ENCODE results near the gene SLC25A24.

SLC25A24 gene

DNA sequence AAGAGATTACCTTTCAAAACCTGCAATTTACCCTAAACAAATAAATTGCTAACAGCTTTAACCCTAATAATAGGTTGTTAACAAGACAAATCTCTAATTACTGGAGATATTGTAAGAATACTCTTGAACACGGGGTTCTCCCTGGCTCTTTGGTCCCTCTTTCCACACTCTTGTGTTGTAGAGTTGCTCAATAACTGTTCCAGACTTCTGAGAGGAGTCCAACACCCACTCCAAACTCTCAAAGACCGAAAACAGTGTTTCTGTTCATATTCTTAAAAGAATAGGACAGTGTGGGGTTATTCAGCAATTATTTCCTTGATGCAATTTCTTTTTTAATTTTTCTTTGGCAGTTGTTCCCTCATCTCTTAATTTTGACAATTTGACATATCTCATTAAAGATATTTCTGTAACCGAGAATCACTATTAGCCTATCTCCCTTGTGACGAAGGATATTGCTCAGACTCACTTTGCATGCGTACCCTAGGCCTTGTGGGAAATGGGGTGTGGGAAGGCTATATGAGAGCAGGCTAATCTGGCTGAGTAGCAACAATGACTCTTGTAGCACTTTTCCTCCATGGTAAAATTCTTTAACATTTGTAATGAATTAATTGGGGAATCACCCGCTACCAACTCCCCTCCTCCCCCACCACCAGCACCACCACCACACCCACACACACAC, 90.7 kb downstream of the SLC25A24 start:
- in situ Hi-C loops (cut with MboI; ENCODE audit: low sequenced_read_pairs) = no loop called here

DNA sequence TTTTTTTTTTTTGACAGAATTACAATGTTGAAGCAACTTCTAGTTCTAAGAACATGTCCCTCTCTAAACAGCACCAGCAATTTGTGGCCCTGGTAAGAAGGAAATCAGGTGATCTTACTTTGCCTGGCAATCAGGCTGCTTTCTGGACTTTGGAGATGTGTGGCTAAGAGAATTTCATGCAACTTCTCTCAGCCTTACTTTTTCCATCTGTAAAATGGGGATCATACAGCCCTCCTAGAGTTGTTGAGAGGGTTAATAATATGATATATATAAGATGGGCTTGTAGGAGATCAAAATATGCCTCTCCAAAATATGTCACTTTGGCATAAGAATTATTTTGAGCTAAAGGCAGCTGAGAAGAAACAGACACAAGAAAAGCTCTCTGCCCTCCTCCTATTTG, 92.0 kb downstream of the SLC25A24 start:
- in situ Hi-C loops (cut with MboI; ENCODE audit: low sequenced_read_pairs) = no loop called here

DNA sequence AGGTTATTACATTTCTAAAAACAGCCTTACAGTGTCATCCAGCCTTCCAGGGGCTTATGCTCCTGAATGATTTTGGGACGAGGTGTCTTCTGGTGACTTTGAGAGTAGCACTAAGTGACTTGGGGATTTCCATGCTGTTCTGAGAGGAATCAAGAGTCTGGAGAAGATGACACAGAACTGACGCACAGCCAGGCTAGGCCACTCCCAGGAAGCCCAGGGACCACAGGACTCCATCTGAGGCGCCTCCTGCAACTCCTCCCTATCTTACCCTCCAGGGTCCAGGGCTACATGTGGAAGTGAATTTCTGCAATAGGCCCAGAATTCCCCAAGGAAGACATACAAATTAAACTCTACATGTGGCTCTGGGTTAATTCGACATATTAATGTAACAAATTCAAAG, 92.5 kb downstream of the SLC25A24 start:
- in situ Hi-C loops (cut with MboI; ENCODE audit: low sequenced_read_pairs) = no loop called here

DNA sequence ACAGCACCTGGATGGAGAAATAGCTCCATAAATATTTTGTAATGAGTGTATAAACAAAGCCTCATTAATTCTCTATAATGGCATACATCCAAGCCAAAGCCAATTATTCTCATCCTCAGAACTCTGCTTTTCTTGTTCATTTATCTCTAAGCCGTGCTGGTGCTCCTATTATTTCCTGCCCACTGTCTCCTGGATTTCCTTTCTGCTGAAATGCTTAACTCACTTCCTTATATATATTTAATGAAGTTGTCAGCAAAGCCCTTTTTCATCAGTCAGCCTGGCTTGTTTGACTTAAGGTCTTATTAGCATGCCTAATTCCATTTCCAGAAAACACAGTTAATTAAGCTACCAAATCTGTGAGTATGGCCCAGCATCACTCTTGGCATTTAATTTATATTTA, 93.4 kb downstream of the SLC25A24 start:
- in situ Hi-C loops (cut with MboI; ENCODE audit: low sequenced_read_pairs) = no loop called here

DNA sequence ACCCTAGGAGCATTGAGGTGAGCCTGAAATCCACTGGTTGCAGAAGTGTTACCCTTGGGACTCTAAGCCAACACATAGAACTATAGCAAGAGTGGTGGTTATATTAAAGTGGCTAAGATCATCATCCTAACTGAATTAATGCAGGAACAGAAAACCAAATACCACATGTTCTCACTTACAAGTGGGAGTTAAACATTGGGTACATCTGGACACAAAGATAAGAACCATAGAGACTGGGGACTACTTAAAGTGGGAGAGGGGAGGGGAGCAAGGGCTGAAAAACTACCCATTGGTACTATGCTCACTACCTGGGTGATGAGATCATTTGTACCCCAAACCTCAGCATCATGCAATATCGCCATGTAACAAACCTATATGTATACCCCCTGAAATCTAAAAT, 100.0 kb downstream of the SLC25A24 start:
- in situ Hi-C loops (cut with MboI; ENCODE audit: low sequenced_read_pairs) = no loop called here

DNA sequence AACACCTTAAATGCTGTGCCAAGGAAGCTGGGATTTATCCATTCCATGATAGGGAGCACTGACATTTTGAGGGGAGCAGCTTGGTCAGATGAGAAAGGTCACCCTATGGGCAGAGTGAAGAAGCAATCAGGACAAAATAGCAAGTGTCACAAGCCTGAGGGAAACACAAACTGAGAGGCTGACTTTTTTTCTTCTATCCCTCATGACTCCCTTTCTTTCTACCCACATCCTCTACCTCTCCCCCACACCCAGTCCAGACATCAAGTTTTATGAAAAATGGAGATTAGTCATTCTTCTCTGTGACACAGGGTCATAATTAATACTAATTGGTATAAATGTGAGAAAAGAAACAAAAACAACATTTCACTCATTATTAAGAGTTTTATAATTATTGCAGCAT, 103.1 kb downstream of the SLC25A24 start:
- in situ Hi-C loops (cut with MboI; ENCODE audit: low sequenced_read_pairs) = no loop called here

DNA sequence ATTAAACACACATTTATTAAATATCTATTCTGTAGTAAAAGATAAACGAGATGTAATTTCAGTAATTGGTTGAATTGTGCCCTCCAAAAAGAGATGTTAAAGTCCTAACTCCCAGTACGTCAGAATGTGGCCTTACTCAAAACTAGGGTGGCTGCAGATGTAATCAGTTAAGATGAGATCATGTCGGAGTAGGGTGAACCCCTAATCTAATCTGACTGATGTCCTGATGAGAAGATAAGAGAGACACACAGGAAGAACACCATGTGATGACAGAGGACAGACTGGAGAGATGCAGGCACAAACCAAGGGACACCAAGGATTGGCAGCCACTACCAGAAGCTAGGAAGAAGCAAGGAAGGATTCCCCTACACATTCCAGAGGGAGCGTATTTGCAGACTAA, 104.1 kb downstream of the SLC25A24 start:
- in situ Hi-C loops (cut with MboI; ENCODE audit: low sequenced_read_pairs) = no loop called here

DNA sequence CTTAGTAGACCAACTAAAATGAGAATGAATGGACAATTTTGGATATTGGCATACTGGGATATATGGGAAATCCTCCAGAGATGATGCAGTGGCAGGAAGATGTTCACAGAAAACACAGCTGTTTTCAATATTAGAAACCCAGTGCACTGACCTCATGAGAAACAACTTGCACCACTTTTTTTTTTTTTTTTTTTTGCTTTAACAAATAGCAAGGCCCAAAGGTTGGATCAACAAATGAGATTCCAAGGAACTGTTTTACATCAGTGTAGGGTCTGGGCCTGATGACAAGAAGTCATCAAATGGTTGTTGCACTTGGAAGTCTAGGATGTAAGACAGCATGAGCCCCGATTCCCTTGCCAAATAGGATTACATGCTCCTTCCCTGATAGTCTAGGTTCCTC, 110.7 kb downstream of the SLC25A24 start:
- in situ Hi-C loops (cut with MboI; ENCODE audit: low sequenced_read_pairs) = no loop called here

DNA sequence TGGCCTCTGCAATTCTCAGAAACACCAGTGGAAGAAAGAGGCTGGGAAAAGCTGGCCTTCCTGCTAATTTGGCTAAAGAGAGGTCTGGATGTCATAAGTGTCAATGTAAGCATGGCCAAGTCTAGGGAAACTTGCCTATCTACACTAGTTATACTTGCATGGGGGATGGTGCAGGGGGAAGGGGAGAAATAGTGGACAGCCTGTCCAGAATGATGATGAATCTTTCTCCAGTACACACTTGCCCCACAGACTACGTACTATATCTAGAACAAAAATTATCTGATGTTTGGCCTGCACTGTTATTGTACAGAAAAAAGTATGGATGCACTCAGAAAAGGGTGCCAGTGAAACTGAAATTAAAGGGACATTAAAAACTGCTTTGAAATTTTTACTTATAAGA, 114.5 kb downstream of the SLC25A24 start:
- in situ Hi-C loops (cut with MboI; ENCODE audit: low sequenced_read_pairs) = no loop called here

DNA sequence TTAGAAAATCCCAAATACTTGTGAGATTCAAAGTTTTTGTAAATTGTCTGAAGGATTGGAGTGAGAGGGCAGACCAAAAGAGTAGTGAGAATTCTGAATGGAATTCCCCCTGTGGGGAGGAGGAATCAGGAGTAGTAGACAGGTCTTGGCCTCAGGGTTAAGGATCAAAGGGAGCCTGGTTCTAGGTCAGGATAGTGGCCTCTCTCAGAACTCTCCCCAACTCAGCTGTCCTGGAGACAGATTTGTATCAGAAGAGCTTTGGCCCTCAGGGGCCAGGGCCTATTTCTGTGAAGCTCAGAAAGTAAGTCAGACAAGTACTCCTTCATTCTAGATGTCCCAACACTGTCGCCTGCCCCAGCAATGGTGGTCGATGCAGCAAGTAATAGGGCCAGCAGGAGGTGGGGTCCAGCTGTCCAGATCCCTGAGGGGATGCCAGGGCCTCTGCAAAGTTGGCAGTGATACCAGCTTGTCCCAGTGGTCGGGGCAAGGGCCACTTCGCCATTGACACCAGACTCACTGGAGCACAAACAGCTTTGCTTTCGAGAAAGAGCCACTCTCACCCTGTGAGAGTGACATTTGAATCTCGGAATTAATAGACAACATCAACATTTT, 115.2 kb downstream of the SLC25A24 start:
- in situ Hi-C loops (cut with MboI; ENCODE audit: low sequenced_read_pairs) = no loop called here
